Measurements from ENCODE around the gene ADAMTSL3. TPM values are rescaled to one million over a fixed set of nuclear protein-coding genes. Genes with fewer than 3 reads are reported as not detected.

Gene ADAMTSL3
- total RNA-seq, 6 experiments from 2014 or later, result 7.5 to 28.7 (median 14.0) TPM

GRCh38 chr15:83709241-83709640, 55.3 kb downstream of the ADAMTSL3 start:
- no peak for TF ChIP-seq POLR2A (IDR thresholded peaks at IDR 0.05)
- TF ChIP-seq, protein P1, sequence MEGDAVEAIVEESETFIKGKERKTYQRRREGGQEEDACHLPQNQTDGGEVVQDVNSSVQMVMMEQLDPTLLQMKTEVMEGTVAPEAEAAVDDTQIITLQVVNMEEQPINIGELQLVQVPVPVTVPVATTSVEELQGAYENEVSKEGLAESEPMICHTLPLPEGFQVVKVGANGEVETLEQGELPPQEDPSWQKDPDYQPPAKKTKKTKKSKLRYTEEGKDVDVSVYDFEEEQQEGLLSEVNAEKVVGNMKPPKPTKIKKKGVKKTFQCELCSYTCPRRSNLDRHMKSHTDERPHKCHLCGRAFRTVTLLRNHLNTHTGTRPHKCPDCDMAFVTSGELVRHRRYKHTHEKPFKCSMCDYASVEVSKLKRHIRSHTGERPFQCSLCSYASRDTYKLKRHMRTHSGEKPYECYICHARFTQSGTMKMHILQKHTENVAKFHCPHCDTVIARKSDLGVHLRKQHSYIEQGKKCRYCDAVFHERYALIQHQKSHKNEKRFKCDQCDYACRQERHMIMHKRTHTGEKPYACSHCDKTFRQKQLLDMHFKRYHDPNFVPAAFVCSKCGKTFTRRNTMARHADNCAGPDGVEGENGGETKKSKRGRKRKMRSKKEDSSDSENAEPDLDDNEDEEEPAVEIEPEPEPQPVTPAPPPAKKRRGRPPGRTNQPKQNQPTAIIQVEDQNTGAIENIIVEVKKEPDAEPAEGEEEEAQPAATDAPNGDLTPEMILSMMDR (IDR thresholded peaks at IDR 0.05), result no peak
- ATAC-seq (no peak), DNase-seq (no peak)
- no peak overlapping the region for H3K27ac ChIP-seq
- intact Hi-C loops (cut with DNase I), result no loop called here
- 69% methylated on average over 1 of the region's 2 CpGs for WGBS (ENCODE audit: insufficient coverage, low coverage, low lambda C conversion rate, missing lambda C conversion rate)
- H3K4me3 ChIP-seq, result no peak overlapping the region
- no peaks in the 10 kb centered on the region for H3K4me1 ChIP-seq
- no peaks in the 10 kb centered on the region for H3K9me3 ChIP-seq
- no peaks in the 10 kb centered on the region for H3K27me3 ChIP-seq
- H3K36me3 ChIP-seq, result no peaks in the 10 kb centered on the region

DNA sequence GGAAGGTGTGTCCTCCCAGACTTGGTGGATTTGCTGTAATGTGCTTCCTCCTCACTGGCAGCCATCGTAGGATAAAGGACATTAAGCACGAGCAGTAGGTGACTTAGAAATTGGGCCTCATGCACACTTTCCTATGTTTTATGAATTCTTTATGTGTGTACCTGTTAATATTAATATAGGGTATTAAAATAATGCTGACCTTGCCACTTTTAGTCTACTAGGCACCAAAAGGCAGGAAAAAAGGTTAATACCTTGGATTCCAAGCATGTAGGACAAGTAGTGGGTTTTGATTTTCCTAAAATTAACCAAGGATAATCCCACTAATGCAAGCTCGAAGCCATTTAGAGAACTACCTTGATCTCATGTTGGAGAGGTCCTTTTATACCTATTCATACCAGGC, 55.9 kb downstream of the ADAMTSL3 start:
- Histone ChIP-seq H3K9me3 (no peaks in the 10 kb centered on the region), H3K36me3 (no peaks in the 10 kb centered on the region), H3K4me3 (no peak overlapping the region), H3K27ac (no peak overlapping the region), H3K27me3 (no peaks in the 10 kb centered on the region), H3K4me1 (no peaks in the 10 kb centered on the region)
- DNase-seq (no peak), ATAC-seq (no peak)
- intact Hi-C loops (cut with DNase I), result no loop called here
- WGBS (ENCODE audit: insufficient coverage, low coverage, low lambda C conversion rate, missing lambda C conversion rate), result 95% methylated on average over 2 of the region's 3 CpGs
- TF ChIP-seq, protein P1 (IDR thresholded peaks at IDR 0.05), result no peak
- TF ChIP-seq POLR2A (IDR thresholded peaks at IDR 0.05), result no peak

DNA sequence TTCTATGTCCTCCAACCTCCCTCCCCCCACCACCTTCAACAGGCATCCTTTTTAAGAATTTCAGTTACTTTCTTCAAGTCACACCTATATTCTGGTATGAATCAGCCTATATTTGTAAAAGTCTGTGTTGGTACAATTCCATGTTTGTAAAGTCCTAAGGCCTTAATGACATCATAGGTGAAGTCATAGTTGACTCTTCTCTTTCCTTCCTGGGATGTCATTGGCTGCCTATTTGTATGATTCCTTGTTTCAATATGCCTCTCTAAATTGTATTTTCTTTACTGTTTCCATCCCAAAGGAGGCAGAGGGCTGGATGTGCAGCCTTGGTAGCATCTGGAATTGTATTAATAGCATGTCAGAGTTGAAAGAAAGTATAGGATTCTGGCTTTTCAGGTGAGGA, 56.5 kb downstream of the ADAMTSL3 start:
- H3K9me3 ChIP-seq, result no peaks in the 10 kb centered on the region
- no peak overlapping the region for H3K27ac ChIP-seq
- no peaks in the 10 kb centered on the region for H3K4me1 ChIP-seq
- no peaks in the 10 kb centered on the region for H3K27me3 ChIP-seq
- TF ChIP-seq POLR2A (IDR thresholded peaks at IDR 0.05), result no peak
- TF ChIP-seq, protein P1 (IDR thresholded peaks at IDR 0.05), result no peak
- no peak overlapping the region for H3K4me3 ChIP-seq
- ATAC-seq (no peak), DNase-seq (no peak)
- intact Hi-C loops (cut with DNase I), result no loop called here
- H3K36me3 ChIP-seq, result no peaks in the 10 kb centered on the region

GRCh38 chr15:83711236-83711635, 57.3 kb downstream of the ADAMTSL3 start:
- intact Hi-C loops (cut with DNase I), result no loop called here
- Histone ChIP-seq H3K27me3 (no peaks in the 10 kb centered on the region), H3K36me3 (no peaks in the 10 kb centered on the region), H3K9me3 (no peaks in the 10 kb centered on the region), H3K27ac (no peak overlapping the region), H3K4me3 (no peak overlapping the region), H3K4me1 (no peaks in the 10 kb centered on the region)
- ATAC-seq (no peak), DNase-seq (no peak)
- TF ChIP-seq, protein P1 (IDR thresholded peaks at IDR 0.05), result no peak
- TF ChIP-seq POLR2A (IDR thresholded peaks at IDR 0.05), result no peak
- WGBS (ENCODE audit: insufficient coverage, low coverage, low lambda C conversion rate, missing lambda C conversion rate), result 74% methylated on average over 5 of the region's 5 CpGs

GRCh38 chr15:83713242-83713641, 59.3 kb downstream of the ADAMTSL3 start:
- no peak for DNase-seq
- Histone ChIP-seq H3K27ac (no peak overlapping the region), H3K4me1 (no peaks in the 10 kb centered on the region), H3K27me3 (no peaks in the 10 kb centered on the region), H3K36me3 (no peaks in the 10 kb centered on the region), H3K4me3 (no peak overlapping the region), H3K9me3 (no peaks in the 10 kb centered on the region)
- 93% methylated on average over 3 of the region's 3 CpGs for WGBS (ENCODE audit: insufficient coverage, low coverage, low lambda C conversion rate, missing lambda C conversion rate)
- no peak for ATAC-seq
- intact Hi-C loops (cut with DNase I), result no loop called here
- no peak for TF ChIP-seq POLR2A (IDR thresholded peaks at IDR 0.05)
- TF ChIP-seq, protein P1 (IDR thresholded peaks at IDR 0.05), result no peak
